COR-L47 (cell line): ENCODE measurements around the gene WASHC3.

Experiments
- DNase-seq: peaks from one replicate; lab custom pipeline; 2025; lab: John Stamatoyannopoulos, UW

Gene WASHC3

DNA sequence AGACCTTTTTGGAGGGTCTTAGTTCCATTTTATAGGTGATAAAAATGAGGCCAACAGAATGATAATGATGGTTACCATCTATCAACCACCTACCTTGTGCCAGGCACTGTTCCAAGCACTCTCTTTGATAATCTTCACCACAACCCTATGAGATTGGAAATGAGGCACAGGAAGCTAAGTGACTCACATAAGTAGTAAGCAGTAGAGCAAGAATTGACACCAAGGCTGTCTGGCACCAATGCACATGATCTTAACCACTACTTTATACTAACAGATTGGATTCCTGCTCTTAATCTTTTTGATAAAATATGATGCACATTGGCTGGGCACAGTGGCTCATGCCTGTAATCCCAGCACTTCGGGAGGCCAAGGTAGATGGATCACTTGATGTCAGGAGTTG is 93.0 kb downstream of the WASHC3 start:
- no peak for DNase-seq

GRCh38 chr12:101967506-101967905 is 94.3 kb downstream of the WASHC3 start:
- no peak for DNase-seq

DNA sequence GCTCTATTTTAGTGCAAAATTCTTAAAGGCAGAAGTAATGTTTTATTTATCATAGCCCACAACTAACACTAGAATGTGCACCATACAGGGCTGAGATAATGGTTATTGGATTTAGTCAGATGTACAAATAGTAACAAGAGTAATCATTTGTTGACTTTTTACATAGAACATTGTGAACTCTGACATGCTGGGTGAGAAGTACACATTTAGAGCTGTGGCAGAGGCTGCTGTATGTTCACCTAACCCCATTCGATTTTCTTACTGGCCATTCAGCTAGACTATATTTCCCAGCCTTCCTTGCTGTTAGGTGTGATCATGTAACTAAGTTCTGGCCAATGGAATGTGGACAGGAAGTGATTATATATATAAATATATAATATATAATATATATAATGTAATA is 95.3 kb downstream of the WASHC3 start:
- DNase-seq = no peak

GRCh38 chr12:101963697-101964096 is 98.1 kb downstream of the WASHC3 start:
- no peak for DNase-seq
